Hindlimb muscle (tissue), 1 donor: ENCODE results near the gene TNIP1. TPM values are rescaled to one million over a fixed set of nuclear protein-coding genes. Genes with fewer than 3 reads are reported as not detected.

Experiments
- DNase-seq: peaks from one replicate; pipeline ENCODE4 v3.0.0-alpha.2; 2013
- polyA plus RNA-seq: library from polyadenylated mRNA; unstranded; fragments of 120-200 nt; gene quantifications from one replicate; pipeline ENCODE4 v1.2.1, GENCODE V29; 2013; ENCODE audit not compliant: insufficient read length

The TNIP1 gene
- polyA plus RNA-seq: 94.1 TPM

GRCh38 chr5:151080613-151081430 lies at the start of gene TNIP1:
Gene TNIP1, minus strand, starts transcription at chr5:151081034. Its CDS starts 15,939 bp downstream, at chr5:151065095.
- peak; percentile 91 for DNase-seq

- DNase-seq: no peak
Measured at GRCh38 chr5:151130235-151130921, 49.5 kb upstream of the TNIP1 start.

GRCh38 chr5:151128817-151129216 lies 48.0 kb upstream of the TNIP1 start:
- no peak for DNase-seq

- no peak for DNase-seq
Measured at GRCh38 chr5:151127926-151128325, 47.1 kb upstream of the TNIP1 start.

- peak; percentile 65 for DNase-seq
Measured at GRCh38 chr5:151126199-151126645, 45.4 kb upstream of the TNIP1 start.

- DNase-seq: no peak
Measured at GRCh38 chr5:151125421-151125820, 44.6 kb upstream of the TNIP1 start.

- DNase-seq: no peak
Measured at GRCh38 chr5:151123897-151124751, 43.3 kb upstream of the TNIP1 start.

GRCh38 chr5:151122828-151123227 lies 42.0 kb upstream of the TNIP1 start:
- no peak for DNase-seq

GRCh38 chr5:151121665-151122064 lies 40.8 kb upstream of the TNIP1 start:
- no peak for DNase-seq

GRCh38 chr5:151121095-151121494 lies 40.3 kb upstream of the TNIP1 start:
- DNase-seq: no peak

GRCh38 chr5:151118913-151119575 lies 38.2 kb upstream of the TNIP1 start:
- DNase-seq: no peak

- peak; percentile 71 for DNase-seq
Measured at GRCh38 chr5:151115272-151115905, 34.6 kb upstream of the TNIP1 start.

- DNase-seq: no peak
Measured at GRCh38 chr5:151113651-151114050, 32.8 kb upstream of the TNIP1 start.

- DNase-seq: no peak
Measured at GRCh38 chr5:151110992-151111391, 30.2 kb upstream of the TNIP1 start.

- no peak for DNase-seq
Measured at GRCh38 chr5:151110122-151110681, 29.4 kb upstream of the TNIP1 start.

- DNase-seq: no peak
Measured at GRCh38 chr5:151108566-151108965, 27.7 kb upstream of the TNIP1 start.

GRCh38 chr5:151107738-151108520 lies 27.1 kb upstream of the TNIP1 start:
- no peak for DNase-seq

- no peak for DNase-seq
Measured at GRCh38 chr5:151107084-151107483, 26.2 kb upstream of the TNIP1 start.

GRCh38 chr5:151106509-151106908 lies 25.7 kb upstream of the TNIP1 start:
- DNase-seq: no peak

- DNase-seq: no peak
Measured at GRCh38 chr5:151106043-151106442, 25.2 kb upstream of the TNIP1 start.

- no peak for DNase-seq
Measured at GRCh38 chr5:151105561-151105960, 24.7 kb upstream of the TNIP1 start.
